ENCODE data around the gene FIBP.

FIBP gene

GRCh38 chr11:65873318-65874156 is 14.7 kb downstream of the FIBP start:
- TF ChIP-seq POLR2A (IDR thresholded peaks at IDR 0.05; ENCODE audit: low read depth, low read length) (peak; percentile 69; the same call in 1 of the 2 replicates), POLR2AphosphoS5 (IDR thresholded peaks at IDR 0.05; ENCODE audit: low read depth, low read length) (0 out of 2 replicates have a peak, but pooled peaks have one; percentile 51), TAF1 (IDR thresholded peaks at IDR 0.05; ENCODE audit: borderline replicate concordance, low read depth, low read length) (0 out of 2 replicates have a peak, but pooled peaks have one; percentile 21)
- peak; percentile 100 for FAIRE-seq
- DNase-seq (ENCODE audit: insufficient read length), result peak; percentile 98

- TF ChIP-seq POLR2A (IDR thresholded peaks at IDR 0.05; ENCODE audit: low read depth, low read length), result no peak
- TF ChIP-seq TAF1 (IDR thresholded peaks at IDR 0.05; ENCODE audit: borderline replicate concordance, low read depth, low read length), result no peak
- TF ChIP-seq POLR2AphosphoS5 (IDR thresholded peaks at IDR 0.05; ENCODE audit: low read depth, low read length), result no peak
- DNase-seq (ENCODE audit: insufficient read length) (no peak), FAIRE-seq (no peak)
Measured at GRCh38 chr11:65872586-65873317, 15.5 kb downstream of the FIBP start, which contains the start of gene EFEMP2. Gene EFEMP2 (minus strand): TSS chr11:65872800. CDS start chr11:65872354, 446 bp downstream.

- DNase-seq (ENCODE audit: insufficient read length) (no peak), FAIRE-seq (no peak)
- no peak for TF ChIP-seq TAF1 (IDR thresholded peaks at IDR 0.05; ENCODE audit: borderline replicate concordance, low read depth, low read length)
- no peak for TF ChIP-seq POLR2A (IDR thresholded peaks at IDR 0.05; ENCODE audit: low read depth, low read length)
- no peak for TF ChIP-seq POLR2AphosphoS5 (IDR thresholded peaks at IDR 0.05; ENCODE audit: low read depth, low read length)
Measured at GRCh38 chr11:65871811-65872548, 16.3 kb downstream of the FIBP start.

- DNase-seq (ENCODE audit: insufficient read length), result no peak
- FAIRE-seq, result peak; percentile 75
- peak; percentile 27 for TF ChIP-seq POLR2A (IDR thresholded peaks at IDR 0.05; ENCODE audit: low read depth, low read length)
- no peak for TF ChIP-seq POLR2AphosphoS5 (IDR thresholded peaks at IDR 0.05; ENCODE audit: low read depth, low read length)
Measured at GRCh38 chr11:65870706-65871681, 17.3 kb downstream of the FIBP start.

- FAIRE-seq (peak; percentile 74), DNase-seq (ENCODE audit: insufficient read length) (no peak)
- no peak for TF ChIP-seq POLR2AphosphoS5 (IDR thresholded peaks at IDR 0.05; ENCODE audit: low read depth, low read length)
- TF ChIP-seq TAF1 (IDR thresholded peaks at IDR 0.05; ENCODE audit: borderline replicate concordance, low read depth, low read length), result no peak
Measured at GRCh38 chr11:65870307-65870658, 18.0 kb downstream of the FIBP start.

- FAIRE-seq (no peak), DNase-seq (ENCODE audit: insufficient read length) (no peak)
- TF ChIP-seq TAF1 (IDR thresholded peaks at IDR 0.05; ENCODE audit: borderline replicate concordance, low read depth, low read length) (no peak), POLR2A (IDR thresholded peaks at IDR 0.05; ENCODE audit: low read depth, low read length) (peak; percentile 62), POLR2AphosphoS5 (IDR thresholded peaks at IDR 0.05; ENCODE audit: low read depth, low read length) (peak; percentile 31)
Measured at GRCh38 chr11:65869643-65870306, 18.5 kb downstream of the FIBP start.

- no peak for FAIRE-seq
Measured at GRCh38 chr11:65868907-65869306, 19.4 kb downstream of the FIBP start.

GRCh38 chr11:65868076-65868667 is 20.1 kb downstream of the FIBP start:
- TF ChIP-seq POLR2AphosphoS5 (IDR thresholded peaks at IDR 0.05; ENCODE audit: low read depth, low read length) (peak; percentile 72), TAF1 (IDR thresholded peaks at IDR 0.05; ENCODE audit: borderline replicate concordance, low read depth, low read length) (no peak), POLR2A (IDR thresholded peaks at IDR 0.05; ENCODE audit: low read depth, low read length) (peak; percentile 40; the same call in 1 of the 2 replicates)
- DNase-seq (ENCODE audit: insufficient read length) (no peak), FAIRE-seq (no peak)

More at GRCh38 chr11:65868907-65869306, 19.4 kb downstream of the FIBP start:
- TF ChIP-seq POLR2AphosphoS5 (IDR thresholded peaks at IDR 0.05; ENCODE audit: low read depth, low read length) (0 out of 2 replicates have a peak, but pooled peaks have one; percentile 9), TAF1 (IDR thresholded peaks at IDR 0.05; ENCODE audit: borderline replicate concordance, low read depth, low read length) (no peak), POLR2A (IDR thresholded peaks at IDR 0.05; ENCODE audit: low read depth, low read length) (peak; percentile 13)
- DNase-seq (ENCODE audit: insufficient read length), result no peak

- FAIRE-seq, result peak; percentile 87
- DNase-seq (ENCODE audit: insufficient read length), result no peak
- TF ChIP-seq POLR2A (IDR thresholded peaks at IDR 0.05; ENCODE audit: low read depth, low read length), result no peak
- no peak for TF ChIP-seq POLR2AphosphoS5 (IDR thresholded peaks at IDR 0.05; ENCODE audit: low read depth, low read length)
- TF ChIP-seq TAF1 (IDR thresholded peaks at IDR 0.05; ENCODE audit: borderline replicate concordance, low read depth, low read length), result no peak
Measured at GRCh38 chr11:65867284-65868071, 20.8 kb downstream of the FIBP start.

Measured in GM12892 (cell line).